GM12873 (cell line): ENCODE measurements around the gene DGKG.

Experiments used
- CTCF ChIP-seq: IDR thresholded peaks from 2 replicates; pipeline ENCODE4 v1.5.1; 2012; ENCODE audit warnings: low read depth, mild to moderate bottlenecking, moderate library complexity, low read length, control low read depth; ENCODE audit not compliant: insufficient read depth; ENCODE audit errors: missing control alignments

DGKG gene

DNA sequence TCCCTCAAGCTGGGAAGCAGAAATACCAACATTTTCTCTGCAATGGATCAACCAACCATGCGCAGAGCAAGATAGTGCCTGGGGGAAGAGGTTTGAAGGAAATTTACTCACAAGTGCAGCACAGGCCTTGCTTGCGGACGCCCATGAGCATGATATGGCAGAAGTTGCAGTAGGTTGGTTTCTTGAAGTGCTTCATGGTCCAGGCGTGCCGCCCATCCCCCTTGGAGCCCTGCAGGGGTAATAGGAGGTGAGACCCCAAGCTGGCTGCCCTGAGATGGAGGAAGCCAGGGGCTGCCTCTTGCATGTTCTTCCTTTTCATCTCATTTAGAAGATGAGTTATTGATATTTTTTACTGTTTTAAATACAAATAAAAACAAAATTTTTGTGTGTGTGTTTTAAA is 86.6 kb downstream of the DGKG start:
- TF ChIP-seq CTCF, result no peak

- TF ChIP-seq CTCF, result no peak
Observed at GRCh38 chr3:186273586-186273985, 88.4 kb downstream of the DGKG start.

- TF ChIP-seq CTCF, result no peak
Observed at GRCh38 chr3:186270701-186271100, 91.3 kb downstream of the DGKG start.

DNA sequence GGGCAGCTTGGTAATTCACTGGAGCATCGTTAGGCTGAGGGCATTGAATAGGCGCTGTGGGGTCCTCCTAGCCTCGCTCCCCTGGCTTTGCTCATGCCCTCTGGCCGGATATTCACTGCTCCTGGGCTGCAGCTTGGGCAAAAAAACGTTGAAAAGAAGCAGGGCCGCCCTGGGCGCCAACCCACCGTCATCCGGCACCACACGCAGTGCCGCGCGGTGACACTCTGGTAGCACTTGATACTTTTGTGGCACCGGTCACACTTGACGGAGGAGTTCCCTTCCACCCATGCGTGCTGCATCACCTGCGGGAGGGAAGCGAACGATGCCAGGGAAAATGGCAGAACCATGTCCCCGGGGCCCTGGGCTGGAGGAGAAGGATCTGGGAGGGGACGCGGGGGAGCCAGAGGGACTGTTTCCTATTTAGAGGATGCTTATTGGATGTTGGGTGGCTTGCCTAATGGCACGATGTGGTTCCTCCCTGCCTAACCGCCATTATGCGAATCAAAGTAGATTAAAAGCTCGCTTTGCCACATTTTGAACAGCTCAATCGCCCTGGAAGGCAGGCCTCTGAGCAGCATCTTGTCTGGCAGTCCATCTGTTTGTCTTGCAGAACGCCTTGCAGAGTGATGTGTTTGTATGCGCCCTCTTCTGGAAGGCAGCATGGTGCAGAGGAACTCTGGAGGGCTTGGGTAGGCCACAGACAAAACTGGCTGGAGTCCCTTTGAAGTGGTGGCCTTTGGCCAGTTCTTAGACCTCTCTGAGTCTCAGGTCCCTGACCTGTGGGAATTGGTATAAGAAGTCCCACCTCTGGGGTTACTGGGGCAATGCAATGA is 93.2 kb downstream of the DGKG start:
- peak; percentile 36 for TF ChIP-seq CTCF

DNA sequence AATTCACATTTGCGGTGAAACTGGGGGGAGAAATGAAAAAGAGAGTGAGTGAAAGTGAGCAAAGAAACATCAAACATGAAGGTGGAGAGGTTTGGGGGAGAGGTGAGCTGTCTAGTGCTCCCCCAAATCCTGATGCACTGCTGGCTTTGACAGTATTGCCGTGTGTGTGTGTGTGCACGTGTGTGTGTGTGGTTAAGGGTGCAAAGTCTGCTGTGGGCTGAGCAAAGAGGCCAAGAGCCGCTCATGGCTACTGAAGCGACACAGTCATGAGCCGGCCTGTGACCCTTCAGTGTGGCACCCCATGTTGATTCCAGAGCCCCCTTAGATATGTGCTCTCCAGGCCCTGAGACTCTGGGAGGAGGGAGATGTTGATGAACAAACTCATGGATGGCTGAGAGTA is 94.3 kb downstream of the DGKG start:
- no peak for TF ChIP-seq CTCF

- no peak for TF ChIP-seq CTCF
Observed at GRCh38 chr3:186264608-186265400, 97.2 kb downstream of the DGKG start.

GRCh38 chr3:186261638-186262037 is 100.4 kb downstream of the DGKG start:
- peak; percentile 43 for TF ChIP-seq CTCF
